ENCODE data around the gene DDX10. TPM values are rescaled to one million over a fixed set of nuclear protein-coding genes. Genes with fewer than 3 reads are reported as not detected.
"Not testable (repeated sequence)": the region's sequence is repeated elsewhere in the genome, so short reads cannot be mapped to it uniquely, and the experiment has no call there.

Gene DDX10
- total RNA-seq = 23.8 TPM

GRCh38 chr11:108664730-108665525 lies at the start of gene DDX10:
Gene DDX10 (plus strand): TSS chr11:108665069. CDS start chr11:108665154, 85 bp downstream.
- DNase-seq = peak; percentile 99

- DNase-seq = no peak
Measured at GRCh38 chr11:108616549-108616948, 48.3 kb upstream of the DDX10 start.

GRCh38 chr11:108617055-108617454 lies 47.8 kb upstream of the DDX10 start:
- no peak for DNase-seq

DNA sequence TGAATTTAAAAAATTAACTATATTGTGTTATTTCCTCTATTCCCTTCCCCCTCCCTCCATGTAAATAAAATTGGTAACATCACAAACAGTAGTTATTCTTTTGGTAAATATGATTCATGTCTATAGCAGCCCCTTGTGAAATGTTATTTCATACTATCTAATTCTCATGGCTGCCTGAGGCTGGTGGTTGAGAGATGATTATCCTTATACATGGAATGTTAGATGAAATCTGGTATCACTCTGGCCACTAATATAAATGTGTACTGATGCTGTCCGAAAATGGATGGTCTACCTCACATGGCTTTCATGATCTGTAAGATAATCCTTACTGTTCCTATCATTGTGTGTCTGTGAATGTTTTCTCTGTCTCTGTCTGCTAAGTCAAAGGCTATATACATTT lies 46.3 kb upstream of the DDX10 start:
- DNase-seq = no peak

GRCh38 chr11:108620958-108621772 lies 43.7 kb upstream of the DDX10 start:
- no peak for DNase-seq

GRCh38 chr11:108622341-108622740 lies 42.5 kb upstream of the DDX10 start:
- DNase-seq = no peak

DNA sequence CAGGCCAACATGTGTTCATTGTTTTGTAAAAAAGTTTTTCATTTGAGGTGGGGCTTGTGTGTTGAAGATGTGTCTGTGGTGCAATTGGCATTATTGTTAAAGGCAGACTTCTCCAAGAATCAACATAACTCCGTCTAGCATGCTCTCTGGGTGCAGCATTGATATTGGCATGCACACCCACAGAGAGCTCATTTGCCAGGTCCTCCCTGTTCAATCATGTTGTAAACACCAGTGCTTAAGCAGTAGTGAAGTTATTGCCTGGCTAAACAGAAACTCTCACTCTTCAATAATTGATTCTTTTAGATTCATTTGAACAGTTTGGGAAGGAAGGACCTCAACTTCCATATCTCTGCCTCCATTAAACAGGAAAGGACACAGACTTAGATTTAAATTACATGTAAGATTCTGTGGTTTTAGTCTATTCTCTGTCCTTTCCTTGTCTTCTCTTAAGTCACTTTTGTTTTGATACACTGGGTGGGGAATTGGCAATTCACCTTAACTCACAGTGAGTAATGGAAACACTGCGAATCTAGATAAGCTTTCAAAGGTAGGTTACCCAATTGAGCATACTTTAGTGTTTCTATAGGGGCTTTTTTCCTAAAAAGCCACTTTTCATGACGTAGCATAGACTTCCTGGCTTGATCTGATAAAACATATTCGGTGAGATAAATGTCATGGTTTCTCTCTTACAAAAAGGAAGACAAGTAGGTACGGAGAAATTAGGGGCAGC lies 40.5 kb upstream of the DDX10 start:
- DNase-seq = no peak

DNA sequence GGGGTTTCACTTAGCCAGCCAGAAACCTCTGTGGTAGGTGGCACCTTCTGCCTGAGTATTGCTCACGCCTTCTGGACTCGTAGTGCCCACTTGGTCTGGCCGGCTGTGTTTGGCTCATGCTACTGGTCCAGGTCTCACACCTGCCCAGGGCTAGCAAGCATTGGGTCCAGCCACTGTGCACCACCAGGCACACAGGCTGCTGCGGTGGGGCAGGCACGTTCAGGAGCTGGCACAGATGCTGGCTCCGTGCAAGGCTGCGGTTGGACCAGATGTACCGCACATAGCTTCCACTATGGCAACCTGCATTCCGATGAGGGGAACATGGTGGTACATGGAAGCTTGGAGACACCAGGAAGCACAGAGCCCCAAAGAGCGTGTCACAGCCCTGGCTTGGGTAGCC lies 36.5 kb upstream of the DDX10 start:
- no peak for DNase-seq

- no peak for DNase-seq
Measured at GRCh38 chr11:108628812-108629211, 36.1 kb upstream of the DDX10 start.

- no peak for DNase-seq
Measured at GRCh38 chr11:108629274-108629673, 35.6 kb upstream of the DDX10 start.

GRCh38 chr11:108632041-108632704 lies 32.7 kb upstream of the DDX10 start:
- DNase-seq = peak; percentile 16

DNA sequence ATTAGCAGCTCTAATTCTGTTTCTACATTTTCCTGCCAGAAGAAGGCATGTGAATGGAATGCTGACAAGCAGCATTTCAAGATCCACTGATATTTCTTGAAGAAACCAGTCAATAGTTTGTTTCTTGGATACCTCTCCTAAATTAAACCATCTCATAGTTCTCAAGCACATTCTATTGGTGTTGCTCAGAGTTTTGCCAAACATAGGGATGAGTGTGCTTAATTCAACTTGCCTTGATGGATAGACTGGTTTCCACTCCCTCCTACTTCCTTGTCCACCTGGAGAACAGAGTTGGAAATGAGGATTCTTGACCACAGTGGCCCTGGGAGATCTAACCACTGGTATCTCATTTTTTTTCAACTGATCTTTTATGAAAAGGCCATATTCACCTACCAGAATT lies 29.8 kb upstream of the DDX10 start:
- no peak for DNase-seq

GRCh38 chr11:108636222-108636621 lies 28.6 kb upstream of the DDX10 start:
- DNase-seq = no peak

GRCh38 chr11:108639146-108639545 lies 25.7 kb upstream of the DDX10 start:
- DNase-seq = no peak

- DNase-seq = not testable (repeated sequence)
Measured at GRCh38 chr11:108641752-108642151, 23.1 kb upstream of the DDX10 start.

DNA sequence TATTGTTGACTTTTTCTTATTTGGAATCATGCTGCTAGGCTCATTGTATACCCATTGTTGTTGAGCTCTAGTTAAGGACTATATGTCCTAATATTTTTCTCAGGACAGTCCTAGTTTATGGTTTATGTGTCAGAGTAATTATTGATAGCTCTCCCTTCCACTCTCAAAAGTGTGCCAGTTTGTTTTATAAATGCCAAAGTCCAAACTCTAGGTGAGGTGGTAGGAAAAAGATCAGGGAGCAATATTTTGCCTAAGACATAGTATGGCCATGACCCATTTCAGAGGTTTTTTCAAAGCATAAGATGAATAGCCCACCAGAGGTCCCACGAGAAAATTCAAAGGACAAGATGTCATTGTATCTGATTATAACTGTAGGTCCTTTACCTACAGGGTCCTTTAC lies 20.9 kb upstream of the DDX10 start:
- no peak for DNase-seq

- peak; percentile 5 for DNase-seq
Measured at GRCh38 chr11:108645970-108646369, 18.9 kb upstream of the DDX10 start.

DNA sequence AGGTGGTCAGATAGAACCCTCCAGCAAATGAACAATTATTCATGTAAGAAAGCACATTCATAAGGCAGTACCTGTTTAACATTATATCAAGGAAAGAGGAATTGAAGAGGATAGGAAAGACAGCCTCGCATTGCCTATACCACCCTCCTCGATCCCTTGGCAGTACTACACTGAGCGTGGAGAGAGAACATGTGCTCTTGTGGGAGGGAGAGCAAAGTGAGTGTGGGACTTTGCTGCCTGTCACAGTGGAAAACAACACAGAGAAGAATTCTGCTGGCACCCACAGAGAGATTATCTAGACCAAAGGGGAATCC lies 17.5 kb upstream of the DDX10 start:
- DNase-seq = no peak

- DNase-seq = peak; percentile 80
Measured at GRCh38 chr11:108647701-108648527, 17.0 kb upstream of the DDX10 start.

GRCh38 chr11:108648528-108648885 lies 16.4 kb upstream of the DDX10 start:
- no peak for DNase-seq

GRCh38 chr11:108654100-108654499 lies 10.8 kb upstream of the DDX10 start:
- not testable (repeated sequence) for DNase-seq

Measured in skin of body (tissue), 2 donors.